Upper lobe of left lung (tissue), 6 donors: Measurements from ENCODE around the gene XCR1. TPM values are rescaled to one million over a fixed set of nuclear protein-coding genes. Genes with fewer than 3 reads are reported as not detected.
"Not testable (repeated sequence)": the region's sequence is repeated elsewhere in the genome, so short reads cannot be mapped to it uniquely, and the experiment has no call there.

ENCODE experiments used
- ATAC-seq, 2 donors: fragments of 200-7000 bp; cut with Tn5 transposase; one replicate each; pipeline ENCODE4 v1.9.1; 2022; ENCODE audit warnings: mild to moderate bottlenecking in 2 of 2, moderate library complexity in 2 of 2; ENCODE audit not compliant: low FRiP score in 2 of 2
- DNase-seq, 2 donors: peaks; one replicate each; pipeline ENCODE4 v3.0.0-alpha.2; 2019 to 2020
- H3K27ac ChIP-seq, 4 donors: fragments of 200-600 bp; sonication (generic); one replicate each; pipeline ENCODE4 v1.5.1; 2016 to 2019
- H3K27me3 ChIP-seq, 4 donors: fragments of 200-600 bp; sonication (generic); one replicate each; pipeline ENCODE4 v1.5.1; 2017 to 2019
- H3K36me3 ChIP-seq, 4 donors: fragments of 200-600 bp; sonication (generic); one replicate each; pipeline ENCODE4 v1.5.1; 2016 to 2019
- H3K4me1 ChIP-seq, 4 donors: fragments of 200-600 bp; sonication (generic); one replicate each; pipeline ENCODE4 v1.5.1; 2018 to 2019
- H3K4me3 ChIP-seq, 4 donors: fragments of 200-600 bp; sonication (generic); one replicate each; pipeline ENCODE4 v1.5.1; 2017 to 2019; ENCODE audit warnings: mild to moderate bottlenecking in 2 of 4, moderate library complexity in 1 of 4
- H3K9me3 ChIP-seq, 4 donors: fragments of 200-600 bp; sonication (generic); one replicate each; pipeline ENCODE4 v1.5.1; 2018 to 2019
- CTCF ChIP-seq, 6 experiments: fragments of 450-650 bp in 4 of 6; fragments of 200-600 bp in 2 of 6; sonication (generic) in 2 of 6; IDR thresholded peaks; one replicate each; pipeline ENCODE4 v1.5.1; 2016 to 2019; ENCODE audit warnings: antibody characterized with exemption in 6 of 6
- EP300 ChIP-seq, 4 donors: sonication (generic); formaldehyde crosslinking; IDR thresholded peaks; one replicate each; pipeline ENCODE4 v1.5.1; 2017; ENCODE audit warnings: antibody characterized with exemption in 4 of 4, control low read depth in 2 of 4
- POLR2A ChIP-seq, 4 donors: fragments of 450-650 bp; IDR thresholded peaks; one replicate each; pipeline ENCODE4 v1.5.1; 2016 to 2017; ENCODE audit warnings: antibody characterized with exemption in 4 of 4, mild to moderate bottlenecking in 2 of 4
- POLR2AphosphoS5 ChIP-seq, 2 donors: sonication (generic); formaldehyde crosslinking; IDR thresholded peaks; one replicate each; pipeline ENCODE4 v1.5.1; 2017; ENCODE audit warnings: antibody characterized with exemption in 2 of 2
- whole genome bisulfite sequencing, 2 donors: methylation state at CpG; one replicate each; pipeline ENCODE4 v1.1.5; 2017 to 2018; 5-methylcytosine and 5-hydroxymethylcytosine counted together
- total RNA-seq, 6 donors: library from RNA; depleted of rRNA in 4 of 6; stranded (reverse); fragments of >200 nt in 4 of 6; gene quantifications; one replicate each; pipeline versions ENCODE4 v1.1.0 to v1.2.1, GENCODE V29; 2016 to 2021
- donor health status: DM: no; HTN: no; CAD: no; lungs with moderate emphysema.
- donor health status: DM: no; HTN: yes; CAD: no; lungs with severe emphysema.

XCR1 gene
- total RNA-seq, 6 donors from 2014 or later: 0.15 to 0.47 (median 0.28) TPM; not detected in 2

GRCh38 chr3:46057716-46058115 is 30.4 kb upstream of the XCR1 start:
- Histone ChIP-seq H3K27ac (no peak overlapping the region), H3K4me1 (peaks cover 0 to 2% (median 0%) of the 10 kb centered on the region in 4 donors), H3K27me3 (no peaks in the 10 kb centered on the region), H3K4me3 (no peak overlapping the region), H3K36me3 (no peaks in the 10 kb centered on the region), H3K9me3 (no peaks in the 10 kb centered on the region)
- TF ChIP-seq EP300 (IDR thresholded peaks at IDR 0.05): no peak
- TF ChIP-seq POLR2AphosphoS5 (IDR thresholded peaks at IDR 0.05): no peak
- TF ChIP-seq CTCF (IDR thresholded peaks at IDR 0.05): no peak
- TF ChIP-seq POLR2A (IDR thresholded peaks at IDR 0.05): no peak
- 91 to 95% methylated on average over 2 of the region's 3 CpGs for WGBS, 2 donors
- no peak for ATAC-seq
- no peak for DNase-seq

GRCh38 chr3:46056686-46057085 is 29.4 kb upstream of the XCR1 start:
- 77 to 88% methylated on average over 2 of the region's 2 CpGs for WGBS, 2 donors
- no peak for DNase-seq
- ATAC-seq: no peak
- Histone ChIP-seq H3K4me3 (no peak overlapping the region), H3K9me3 (no peaks in the 10 kb centered on the region), H3K27me3 (no peaks in the 10 kb centered on the region), H3K36me3 (no peaks in the 10 kb centered on the region), H3K4me1 (no peaks in the 10 kb centered on the region), H3K27ac (no peak overlapping the region)
- TF ChIP-seq POLR2AphosphoS5 (IDR thresholded peaks at IDR 0.05) (no peak), EP300 (IDR thresholded peaks at IDR 0.05) (no peak), CTCF (IDR thresholded peaks at IDR 0.05) (no peak), POLR2A (IDR thresholded peaks at IDR 0.05) (no peak)

GRCh38 chr3:46053761-46054515 is 26.7 kb upstream of the XCR1 start:
- ATAC-seq, H3K27ac ChIP-seq: not testable (repeated sequence)
- 73 to 79% methylated on average over 13 of the region's 13 CpGs for WGBS, 2 donors

GRCh38 chr3:46053265-46053664 is 26.0 kb upstream of the XCR1 start:
- not testable (repeated sequence) for H3K4me3 ChIP-seq, H3K36me3 ChIP-seq, H3K27ac ChIP-seq, H3K27me3 ChIP-seq, H3K9me3 ChIP-seq, DNase-seq, ATAC-seq, H3K4me1 ChIP-seq
- 78 to 80% methylated on average over 8 of the region's 8 CpGs for WGBS, 2 donors

More at GRCh38 chr3:46053761-46054515, 26.7 kb upstream of the XCR1 start:
- not testable (repeated sequence) for H3K4me3 ChIP-seq, H3K27me3 ChIP-seq, H3K36me3 ChIP-seq, DNase-seq, H3K4me1 ChIP-seq, H3K9me3 ChIP-seq

- H3K9me3 ChIP-seq: no peaks in the 10 kb centered on the region
- no peak overlapping the region for H3K4me3 ChIP-seq
- ATAC-seq: no peak
- H3K27me3 ChIP-seq: no peaks in the 10 kb centered on the region
- no peaks in the 10 kb centered on the region for H3K4me1 ChIP-seq
- no peaks in the 10 kb centered on the region for H3K36me3 ChIP-seq
- no peak for DNase-seq
- WGBS, 2 donors: 93 to 95% methylated on average over 8 of the region's 8 CpGs
- H3K27ac ChIP-seq: no peak overlapping the region
- TF ChIP-seq POLR2AphosphoS5 (IDR thresholded peaks at IDR 0.05): no peak
- no peak for TF ChIP-seq POLR2A (IDR thresholded peaks at IDR 0.05)
- TF ChIP-seq EP300 (IDR thresholded peaks at IDR 0.05): no peak
- TF ChIP-seq CTCF (IDR thresholded peaks at IDR 0.05): no peak
Observed at GRCh38 chr3:46052531-46052930, 25.2 kb upstream of the XCR1 start.

GRCh38 chr3:46049093-46049492 is 21.8 kb upstream of the XCR1 start:
- Histone ChIP-seq H3K9me3 (no peaks in the 10 kb centered on the region), H3K27me3 (no peaks in the 10 kb centered on the region), H3K4me3 (no peak overlapping the region), H3K4me1 (no peaks in the 10 kb centered on the region), H3K36me3 (no peaks in the 10 kb centered on the region), H3K27ac (no peak overlapping the region)
- 80 to 89% methylated on average over 5 of the region's 5 CpGs for WGBS, 2 donors
- ATAC-seq (no peak), DNase-seq (no peak)
- TF ChIP-seq POLR2AphosphoS5 (IDR thresholded peaks at IDR 0.05) (no peak), POLR2A (IDR thresholded peaks at IDR 0.05) (no peak), EP300 (IDR thresholded peaks at IDR 0.05) (no peak), CTCF (IDR thresholded peaks at IDR 0.05) (no peak)

- H3K4me1 ChIP-seq, H3K9me3 ChIP-seq, H3K27ac ChIP-seq, H3K4me3 ChIP-seq, H3K27me3 ChIP-seq, DNase-seq, H3K36me3 ChIP-seq, ATAC-seq: not testable (repeated sequence)
- WGBS, 2 donors: 55 to 64% methylated on average over 5 of the region's 5 CpGs
Observed at GRCh38 chr3:46046231-46046630, 18.9 kb upstream of the XCR1 start.
